HCT116 (cell line): ENCODE results near the gene OTOP3. TPM values are rescaled to one million over a fixed set of nuclear protein-coding genes. Genes with fewer than 3 reads are reported as not detected.

Source experiments
- ATAC-seq: fragments of 200-7000 bp; cut with Tn5 transposase; 2 replicates; pipeline ENCODE4 v1.9.1; 2020; ENCODE audit warnings: mild to moderate bottlenecking, moderate library complexity
- BruUV-seq: library from RNA; stranded (reverse); fragments of 400-500 nt; replicated peaks from 2 replicates; lab custom pipeline; 2021; lab: Mats Ljungman, UMichigan
- CTCF ChIA-PET: fragments of 300-600 bp; sonication (Branson Sonifier 250); formaldehyde crosslinking; loops from one replicate; lab custom pipeline; 2021; ENCODE audit warnings: antibody characterized with exemption; lab: Charles Lee
- POLR2A ChIA-PET: fragments of 300-600, 350-600 bp; sonication (Branson Sonifier 250); formaldehyde crosslinking; loops from one replicate; lab custom pipeline; 2021; ENCODE audit warnings: antibody characterized with exemption; lab: Charles Lee
- RAD21 ChIA-PET, 2 experiments: fragments of 300-600 bp; sonication (Branson Sonifier 250); formaldehyde crosslinking; loops; one replicate each; lab custom pipeline; 2023; ENCODE audit warnings: low total read pairs in 2 of 2; ENCODE audit not compliant: uncharacterized antibody in 2 of 2, unreplicated experiment in 2 of 2, low non-redundant PET in 1 of 2; lab: Charles Lee
- DNase-seq: peaks from one replicate; pipeline ENCODE4 v3.0.0-alpha.2; 2010; ENCODE audit warnings: low read depth, low spot score
- H2AFZ ChIP-seq: fragments of 200-600 bp; shearing (Covaris generic), sonication (generic); 2 replicates; pipeline ENCODE4 v1.6.1; 2017; ENCODE audit warnings: low read depth, mixed run types, mixed read lengths, antibody characterized with exemption, low read length; ENCODE audit not compliant: poor library complexity, severe bottlenecking
- H3K27ac ChIP-seq: 2 replicates; pipeline ENCODE4 v1.5.1; 2012; ENCODE audit warnings: low read depth, low read length
- H3K27me3 ChIP-seq: fragments of 200-600 bp; sonication (generic); 2 replicates; pipeline ENCODE4 v1.6.1; 2016; ENCODE audit warnings: mixed run types, low read length, mixed read lengths; ENCODE audit not compliant: insufficient read depth
- H3K36me3 ChIP-seq, 2 experiments: fragments of 200-500 bp in 1 of 2; fragments of 200-600 bp in 1 of 2; sonication (Bioruptor generic) in 1 of 2; sonication (generic) in 1 of 2; 2 replicates each; pipeline versions ENCODE4 v1.5.1 to v1.6.1; 2014 to 2016; ENCODE audit warnings: low read length in 2 of 2, inconsistent platforms in 1 of 2, mixed read lengths in 1 of 2, mixed run types in 1 of 2; ENCODE audit not compliant: insufficient read depth in 2 of 2, control insufficient read depth in 1 of 2
- H3K4me1 ChIP-seq, 2 experiments: fragments of 200-600 bp in 1 of 2; sonication (generic) in 1 of 2; 2 replicates each; pipeline versions ENCODE4 v1.5.1 to v1.6.1; 2012 to 2017; ENCODE audit warnings: low read length in 2 of 2, inconsistent platforms in 1 of 2, mild to moderate bottlenecking in 1 of 2, mixed read lengths in 1 of 2, mixed run types in 1 of 2, moderate library complexity in 1 of 2; ENCODE audit not compliant: insufficient read depth in 2 of 2, control insufficient read depth in 1 of 2
- H3K4me2 ChIP-seq: fragments of 200-600 bp; sonication (generic); 2 replicates; pipeline ENCODE4 v1.6.1; 2017; ENCODE audit warnings: mixed run types, low read length, mixed read lengths
- H3K4me3 ChIP-seq, 2 experiments: fragments of 200-600 bp in 1 of 2; sonication (generic) in 1 of 2; replicated peaks in 1 of 2; 2 replicates each; pipeline ENCODE4 v1.5.1; 2011 to 2016; ENCODE audit warnings: low read length in 2 of 2, control low read depth in 1 of 2, low read depth in 1 of 2, mild to moderate bottlenecking in 1 of 2, mixed read lengths in 1 of 2, mixed run types in 1 of 2
- H3K79me2 ChIP-seq: fragments of 200-600 bp; sonication (generic); 2 replicates; pipeline ENCODE4 v1.6.1; 2017; ENCODE audit warnings: mild to moderate bottlenecking, mixed run types, low read length, moderate library complexity, mixed read lengths; ENCODE audit not compliant: insufficient read depth
- H3K9ac ChIP-seq: fragments of 200-600 bp; sonication (generic); 2 replicates; pipeline ENCODE4 v1.6.1; 2016; ENCODE audit warnings: low read length, mixed read lengths
- H3K9me2 ChIP-seq: fragments of 200-600 bp; sonication (generic), shearing (Covaris generic); 2 replicates; pipeline ENCODE4 v1.6.1; 2017; ENCODE audit warnings: mixed run types, mild to moderate bottlenecking, moderate library complexity; ENCODE audit not compliant: insufficient read depth
- H3K9me3 ChIP-seq, 2 experiments: fragments of 200-500 bp in 1 of 2; fragments of 200-600 bp in 1 of 2; sonication (Bioruptor generic) in 1 of 2; sonication (generic) in 1 of 2; 2 replicates each; pipeline ENCODE4 v1.6.1; 2014 to 2017; ENCODE audit warnings: low read length in 2 of 2, mixed read lengths in 2 of 2, inconsistent platforms in 1 of 2, low read depth in 1 of 2, mild to moderate bottlenecking in 1 of 2, mixed run types in 1 of 2, moderate library complexity in 1 of 2; ENCODE audit not compliant: control insufficient read depth in 1 of 2, insufficient read depth in 1 of 2
- H4K20me1 ChIP-seq: fragments of 200-600 bp; sonication (generic), shearing (Covaris generic); 2 replicates; pipeline ENCODE4 v1.6.1; 2017; ENCODE audit warnings: mixed run types, mild to moderate bottlenecking, moderate library complexity; ENCODE audit not compliant: insufficient read depth
- SP1 ChIP-seq: IDR thresholded peaks from 2 replicates; pipeline ENCODE4 v1.6.1; 2012; ENCODE audit warnings: low read depth
- ZFX ChIP-seq: fragments of 450-650 bp; IDR thresholded peaks from 2 replicates; pipeline ENCODE4 v1.6.1; 2017
- intact Hi-C: fragments of 100-400 bp; cut with micrococcal nuclease; formaldehyde crosslinking; loops from 2 replicates; pipeline ENCODE4 v1.10.0; 2022
- total RNA-seq: library from RNA; stranded (reverse); gene quantifications from one replicate; pipeline ENCODE4 v1.2.1, GENCODE V29; 2021; ENCODE audit not compliant: unreplicated experiment
- TF ChIP-seq, protein P1 (sequence below), 3 experiments: fragments of 200-600 bp in 1 of 3; sonication (generic) in 1 of 3; IDR thresholded peaks in 2 of 3; conservative IDR thresholded peaks in 1 of 3; 2 replicates each; pipeline ENCODE4 v1.5.1; 2012 to 2017; ENCODE audit warnings: low read depth in 2 of 3, low read length in 2 of 3, antibody characterized with exemption in 1 of 3, borderline replicate concordance in 1 of 3, control low read depth in 1 of 3, mild to moderate bottlenecking in 1 of 3, mixed read lengths in 1 of 3, mixed run types in 1 of 3, moderate library complexity in 1 of 3; ENCODE audit not compliant: insufficient read depth in 1 of 3

Gene OTOP3
- total RNA-seq, 1 experiment from 2014 or later = not detected

DNA sequence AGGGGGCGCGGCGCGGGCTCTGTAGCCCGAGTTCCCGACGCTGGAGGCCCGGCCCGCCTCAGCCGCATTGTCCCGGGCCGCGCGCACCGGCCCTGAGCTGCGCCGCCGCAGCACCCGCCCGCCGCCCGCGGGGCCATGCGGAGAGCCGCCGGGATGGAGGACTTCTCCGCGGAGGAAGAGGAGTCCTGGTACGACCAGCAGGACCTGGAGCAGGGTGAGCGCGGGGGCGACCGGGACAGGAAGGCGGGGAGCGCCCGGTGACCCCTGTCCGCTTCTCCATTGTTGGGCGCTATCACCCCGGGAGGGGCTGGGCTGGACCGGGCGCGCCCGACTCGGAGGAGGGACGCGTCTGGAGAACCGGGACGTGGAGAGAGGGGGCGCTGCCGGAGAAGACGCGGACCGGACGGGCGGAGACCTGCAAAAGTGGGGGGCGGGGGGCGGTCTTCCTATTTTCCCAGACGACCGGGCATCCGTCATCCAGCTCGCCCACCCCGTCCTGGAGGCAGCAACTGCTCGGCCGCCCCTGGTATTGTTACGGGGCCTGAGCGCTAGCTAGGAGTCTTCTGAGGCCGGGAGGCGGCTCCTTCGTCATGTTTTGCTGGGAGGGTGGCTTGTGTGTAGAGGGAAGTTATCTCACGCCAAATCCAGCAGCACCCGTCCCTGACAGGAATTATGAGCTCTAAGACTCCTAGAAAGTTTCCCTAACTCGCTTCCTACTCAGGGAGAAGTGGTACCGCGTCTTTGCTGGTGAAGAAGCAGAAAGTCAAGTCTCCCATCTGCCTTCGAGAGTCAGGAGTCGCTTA, 52.4 kb downstream of the OTOP3 start:
- Histone ChIP-seq H3K4me2 (peak overlapping the region; percentile 88), H3K36me3 (no peaks in the 10 kb centered on the region), H3K79me2 (peaks cover 32% of the 10 kb centered on the region; the same call in 1 of the 2 replicates), H2AFZ (no peak overlapping the region), H3K4me1 (peaks cover 50 to 59% of the 10 kb centered on the region in 2 experiments), H3K27ac (peak overlapping the region; percentile 91), H3K9me2 (no peaks in the 10 kb centered on the region), H3K9ac (peak overlapping the region; percentile 82), H3K4me3 (peak overlapping the region; percentile 71 to 75), H3K9me3 (no peaks in the 10 kb centered on the region), H3K27me3 (no peaks in the 10 kb centered on the region), H4K20me1 (no peaks in the 10 kb centered on the region)
- POLR2A ChIA-PET = interaction anchor here (0.9 to 2.5 kb wide), 9 partner anchors 12 to 136 kb away, joined by 3 to 10 read pairs (median 5); partner anchors contain the start of genes HID1 and MRPL58
- intact Hi-C loops = no loop called here
- ATAC-seq = peak; percentile 65
- BruUV-seq = TSS peak; percentile 69
- TF ChIP-seq, protein P1, sequence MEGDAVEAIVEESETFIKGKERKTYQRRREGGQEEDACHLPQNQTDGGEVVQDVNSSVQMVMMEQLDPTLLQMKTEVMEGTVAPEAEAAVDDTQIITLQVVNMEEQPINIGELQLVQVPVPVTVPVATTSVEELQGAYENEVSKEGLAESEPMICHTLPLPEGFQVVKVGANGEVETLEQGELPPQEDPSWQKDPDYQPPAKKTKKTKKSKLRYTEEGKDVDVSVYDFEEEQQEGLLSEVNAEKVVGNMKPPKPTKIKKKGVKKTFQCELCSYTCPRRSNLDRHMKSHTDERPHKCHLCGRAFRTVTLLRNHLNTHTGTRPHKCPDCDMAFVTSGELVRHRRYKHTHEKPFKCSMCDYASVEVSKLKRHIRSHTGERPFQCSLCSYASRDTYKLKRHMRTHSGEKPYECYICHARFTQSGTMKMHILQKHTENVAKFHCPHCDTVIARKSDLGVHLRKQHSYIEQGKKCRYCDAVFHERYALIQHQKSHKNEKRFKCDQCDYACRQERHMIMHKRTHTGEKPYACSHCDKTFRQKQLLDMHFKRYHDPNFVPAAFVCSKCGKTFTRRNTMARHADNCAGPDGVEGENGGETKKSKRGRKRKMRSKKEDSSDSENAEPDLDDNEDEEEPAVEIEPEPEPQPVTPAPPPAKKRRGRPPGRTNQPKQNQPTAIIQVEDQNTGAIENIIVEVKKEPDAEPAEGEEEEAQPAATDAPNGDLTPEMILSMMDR (IDR thresholded peaks at IDR 0.05 in 2 of 3, conservative IDR thresholded peaks at IDR 0.05 in 1 of 3; ENCODE audit: borderline replicate concordance in 1 of 3, insufficient read depth in 1 of 3, low read depth in 2 of 3, low read length in 2 of 3) = peak in 2 of 3 experiments; percentile 21 to 26; a peak in 2 of 6 replicates
- TF ChIP-seq SP1 (no peak), ZFX (peak; percentile 93; the same call in 1 of the 2 replicates)
- CTCF ChIA-PET = interaction anchor here (1.0 to 2.3 kb wide), 5 partner anchors 9 to 126 kb away, joined by 3 to 14 read pairs (median 4); partner anchors contain the start of gene MRPL58
- no peak for DNase-seq
- RAD21 ChIA-PET = interaction anchor here in 1 of 2 experiments (0.6 to 1.5 kb wide), 4 partner anchors 23 to 122 kb away, joined by 3 to 9 read pairs (median 3); partner anchors contain the start of gene MRPL58
